H9 (cell line): ENCODE measurements around the gene IL6R. TPM values are rescaled to one million over a fixed set of nuclear protein-coding genes. Genes with fewer than 3 reads are reported as not detected.

ENCODE experiments used
- DNase-seq: peaks from one replicate; pipeline ENCODE4 v3.0.0-alpha.2; 2017
- H2AFZ ChIP-seq: one replicate; pipeline ENCODE4 v1.6.1; 2013; ENCODE audit warnings: mild to moderate bottlenecking, low read length, control low read depth, moderate library complexity
- H2AK5ac ChIP-seq: 2 replicates; pipeline ENCODE4 v1.6.1; 2013; ENCODE audit warnings: low read length, control low read depth, mixed read lengths; ENCODE audit not compliant: insufficient read length
- H2BK120ac ChIP-seq: one replicate; pipeline ENCODE4 v1.6.1; 2013; ENCODE audit warnings: low read depth, mild to moderate bottlenecking, low read length, control low read depth, inconsistent platforms; ENCODE audit not compliant: poor library complexity, severe bottlenecking
- H2BK12ac ChIP-seq: 2 replicates; pipeline ENCODE4 v1.6.1; 2013; ENCODE audit warnings: low read length, control low read depth, mixed read lengths, low read depth; ENCODE audit not compliant: insufficient read length
- H2BK15ac ChIP-seq: 2 replicates; pipeline ENCODE4 v1.6.1; 2013; ENCODE audit warnings: low read depth, low read length, control low read depth
- H2BK20ac ChIP-seq: one replicate; pipeline ENCODE4 v1.6.1; 2013; ENCODE audit warnings: low read depth, mild to moderate bottlenecking, low read length, control low read depth, inconsistent platforms; ENCODE audit not compliant: poor library complexity, severe bottlenecking
- H2BK5ac ChIP-seq: 2 replicates; pipeline ENCODE4 v1.6.1; 2013; ENCODE audit warnings: low read length, control low read depth, mixed read lengths; ENCODE audit not compliant: insufficient read length
- H3K14ac ChIP-seq: 2 replicates; pipeline ENCODE4 v1.6.1; 2013; ENCODE audit warnings: low read length, control low read depth; ENCODE audit not compliant: insufficient read depth
- H3K18ac ChIP-seq: 2 replicates; pipeline ENCODE4 v1.6.1; 2013; ENCODE audit warnings: low read depth, mild to moderate bottlenecking, mixed read lengths, low read length, control low read depth; ENCODE audit not compliant: insufficient read length
- H3K23ac ChIP-seq: 2 replicates; pipeline ENCODE4 v1.6.1; 2013; ENCODE audit warnings: low read length, control low read depth, mixed read lengths, low read depth; ENCODE audit not compliant: insufficient read length
- H3K23me2 ChIP-seq: 2 replicates; pipeline ENCODE4 v1.6.1; 2013; ENCODE audit warnings: low read depth, mild to moderate bottlenecking, mixed read lengths, low read length, control low read depth; ENCODE audit not compliant: insufficient read length, poor library complexity, severe bottlenecking
- H3K27ac ChIP-seq: 2 replicates; pipeline ENCODE4 v1.5.1; 2013; ENCODE audit warnings: low read length, control low read depth, mixed read lengths, low read depth; ENCODE audit not compliant: insufficient read length
- H3K27me3 ChIP-seq: 2 replicates; pipeline ENCODE4 v1.6.1; 2013; ENCODE audit warnings: low read length, control low read depth, inconsistent platforms; ENCODE audit not compliant: insufficient read depth
- H3K4ac ChIP-seq: 2 replicates; pipeline ENCODE4 v1.6.1; 2013; ENCODE audit warnings: low read depth, mild to moderate bottlenecking, control low read depth, inconsistent platforms, low read length, moderate library complexity
- H3K4me1 ChIP-seq: 2 replicates; pipeline ENCODE4 v1.6.1; 2013; ENCODE audit warnings: low read length, control low read depth, inconsistent platforms; ENCODE audit not compliant: insufficient read depth
- H3K4me2 ChIP-seq: 2 replicates; pipeline ENCODE4 v1.6.1; 2013; ENCODE audit warnings: low read length, control low read depth, mixed read lengths; ENCODE audit not compliant: insufficient read length, insufficient read depth
- H3K56ac ChIP-seq: 2 replicates; pipeline ENCODE4 v1.6.1; 2013; ENCODE audit warnings: low read depth, mild to moderate bottlenecking, mixed read lengths, low read length, control low read depth; ENCODE audit not compliant: insufficient read length
- H3K79me1 ChIP-seq: 2 replicates; pipeline ENCODE4 v1.6.1; 2013; ENCODE audit warnings: low read depth, mild to moderate bottlenecking, moderate library complexity, low read length, control low read depth, inconsistent platforms; ENCODE audit not compliant: insufficient read depth, poor library complexity, severe bottlenecking
- H3K79me2 ChIP-seq: 2 replicates; pipeline ENCODE4 v1.6.1; 2013; ENCODE audit warnings: low read length, control low read depth, inconsistent platforms; ENCODE audit not compliant: insufficient read depth
- H3K9ac ChIP-seq: 2 replicates; pipeline ENCODE4 v1.6.1; 2013; ENCODE audit warnings: low read length, control low read depth, mixed read lengths; ENCODE audit not compliant: insufficient read length; ENCODE audit errors: extremely low read depth
- H3K9me3 ChIP-seq: one replicate; pipeline ENCODE4 v1.6.1; 2013; ENCODE audit warnings: low read depth, low read length, inconsistent platforms; ENCODE audit not compliant: control insufficient read depth
- H3T11ph ChIP-seq: one replicate; pipeline ENCODE4 v1.6.1; 2013; ENCODE audit warnings: mild to moderate bottlenecking, low read length, control low read depth, inconsistent platforms
- H4K20me1 ChIP-seq: one replicate; pipeline ENCODE4 v1.6.1; 2013; ENCODE audit not compliant: control insufficient read depth, insufficient read length, insufficient read depth
- H4K5ac ChIP-seq: 2 replicates; pipeline ENCODE4 v1.6.1; 2013; ENCODE audit warnings: low read depth, mild to moderate bottlenecking, mixed read lengths, low read length, control low read depth; ENCODE audit not compliant: insufficient read length
- H4K8ac ChIP-seq: replicated peaks from 2 replicates; pipeline ENCODE4 v1.6.1; 2013; ENCODE audit warnings: low read length, control low read depth, mixed read lengths, low read depth; ENCODE audit not compliant: insufficient read length
- H4K91ac ChIP-seq: 2 replicates; pipeline ENCODE4 v1.6.1; 2013; ENCODE audit warnings: low read depth, mild to moderate bottlenecking, moderate library complexity, mixed read lengths, low read length, control low read depth; ENCODE audit not compliant: insufficient read length
- H3K27ac Mint-ChIP-seq, 3 experiments: 2 replicates in 2 of 3; 3 replicates in 1 of 3; pipeline ENCODE4 v1.8.0; 2020 to 2021; ENCODE audit warnings: mixed read lengths in 3 of 3, mild to moderate bottlenecking in 1 of 3, moderate library complexity in 1 of 3
- H3K27me3 Mint-ChIP-seq: 2 replicates; pipeline ENCODE4 v1.8.0; 2021; ENCODE audit warnings: low read depth, mild to moderate bottlenecking, moderate library complexity, mixed read lengths
- H3K36me3 Mint-ChIP-seq, 3 experiments: 2 replicates in 2 of 3; 3 replicates in 1 of 3; pipeline ENCODE4 v1.8.0; 2020 to 2021; ENCODE audit warnings: low read depth in 3 of 3, mixed read lengths in 3 of 3; ENCODE audit not compliant: insufficient read depth in 1 of 3
- H3K4me1 Mint-ChIP-seq, 2 experiments: 2 replicates each; pipeline ENCODE4 v1.8.0; 2020; ENCODE audit warnings: mixed read lengths in 2 of 2
- H3K4me3 Mint-ChIP-seq, 2 experiments: 2 replicates in 1 of 2; 3 replicates in 1 of 2; pipeline ENCODE4 v1.8.0; 2020 to 2021; ENCODE audit warnings: mild to moderate bottlenecking in 2 of 2, mixed read lengths in 2 of 2, moderate library complexity in 1 of 2
- H3K9me3 Mint-ChIP-seq, 2 experiments: 2 replicates in 1 of 2; 3 replicates in 1 of 2; pipeline ENCODE4 v1.8.0; 2020; ENCODE audit warnings: mild to moderate bottlenecking in 2 of 2, mixed read lengths in 2 of 2, moderate library complexity in 1 of 2
- WGBS: extraction: QIAGEN DNeasy Blood & Tissue Kit; methylation state at CpG from one replicate; pipeline ENCODE4 v1.1.7; 2013; ENCODE audit warnings: missing lambda C conversion rate, low lambda C conversion rate, mixed read lengths; ENCODE audit not compliant: insufficient read length; ENCODE audit errors: extremely low coverage; 5-methylcytosine and 5-hydroxymethylcytosine counted together
- total RNA-seq: library from RNA; stranded (reverse); gene quantifications from 2 replicates; pipeline ENCODE4 v1.2.1, GENCODE V29; 2021
- TF ChIP-seq, protein P1 (sequence below): fragments of 200-600 bp; sonication (generic); conservative IDR thresholded peaks from 3 replicates; pipeline ENCODE4 v1.8.0; 2021; ENCODE audit warnings: antibody characterized with exemption, mild to moderate bottlenecking

IL6R gene
- total RNA-seq, 1 experiment from 2014 or later = 1.7 TPM

- H2BK20ac ChIP-seq = no peak overlapping the region
- no peak overlapping the region for H2AFZ ChIP-seq
- no peak overlapping the region for H3T11ph ChIP-seq
- peak overlapping the region in 1 of 3 experiments; percentile 61; a peak in 1 of 7 replicates for H3K27ac Mint-ChIP-seq
- H3K56ac ChIP-seq = no peak overlapping the region
- no peaks in the 10 kb centered on the region for H3K27me3 Mint-ChIP-seq
- H2BK5ac ChIP-seq = no peak overlapping the region
- no peak for DNase-seq
- no peak overlapping the region for H4K91ac ChIP-seq
- no peaks in the 10 kb centered on the region; the same call in 1 of the 2 replicates for H3K4me1 ChIP-seq
- no peak overlapping the region for H2BK12ac ChIP-seq
- H3K27me3 ChIP-seq = no peaks in the 10 kb centered on the region
- no peak overlapping the region for H3K4me3 Mint-ChIP-seq
- H3K79me1 ChIP-seq = no peaks in the 10 kb centered on the region
- H3K4me2 ChIP-seq = no peak overlapping the region
- H2BK120ac ChIP-seq = no peak overlapping the region
- H4K8ac ChIP-seq = no peak overlapping the region
- no peak overlapping the region for H4K5ac ChIP-seq
- no peak overlapping the region for H2BK15ac ChIP-seq
- H4K20me1 ChIP-seq = no peaks in the 10 kb centered on the region
- H3K9me3 ChIP-seq = no peaks in the 10 kb centered on the region
- WGBS = no CpG with 5 or more reads among the region's 18 CpGs
- H2AK5ac ChIP-seq = no peak overlapping the region
- peaks cover 34 to 37% of the 10 kb centered on the region in 2 experiments for H3K4me1 Mint-ChIP-seq
- H3K23ac ChIP-seq = no peak overlapping the region
- H3K9ac ChIP-seq = no peak overlapping the region
- no peaks in the 10 kb centered on the region for H3K9me3 Mint-ChIP-seq
- H3K4ac ChIP-seq = no peak overlapping the region
- H3K18ac ChIP-seq = no peak overlapping the region
- no peaks in the 10 kb centered on the region for H3K36me3 Mint-ChIP-seq
- no peak overlapping the region for H3K14ac ChIP-seq
- TF ChIP-seq, protein P1, sequence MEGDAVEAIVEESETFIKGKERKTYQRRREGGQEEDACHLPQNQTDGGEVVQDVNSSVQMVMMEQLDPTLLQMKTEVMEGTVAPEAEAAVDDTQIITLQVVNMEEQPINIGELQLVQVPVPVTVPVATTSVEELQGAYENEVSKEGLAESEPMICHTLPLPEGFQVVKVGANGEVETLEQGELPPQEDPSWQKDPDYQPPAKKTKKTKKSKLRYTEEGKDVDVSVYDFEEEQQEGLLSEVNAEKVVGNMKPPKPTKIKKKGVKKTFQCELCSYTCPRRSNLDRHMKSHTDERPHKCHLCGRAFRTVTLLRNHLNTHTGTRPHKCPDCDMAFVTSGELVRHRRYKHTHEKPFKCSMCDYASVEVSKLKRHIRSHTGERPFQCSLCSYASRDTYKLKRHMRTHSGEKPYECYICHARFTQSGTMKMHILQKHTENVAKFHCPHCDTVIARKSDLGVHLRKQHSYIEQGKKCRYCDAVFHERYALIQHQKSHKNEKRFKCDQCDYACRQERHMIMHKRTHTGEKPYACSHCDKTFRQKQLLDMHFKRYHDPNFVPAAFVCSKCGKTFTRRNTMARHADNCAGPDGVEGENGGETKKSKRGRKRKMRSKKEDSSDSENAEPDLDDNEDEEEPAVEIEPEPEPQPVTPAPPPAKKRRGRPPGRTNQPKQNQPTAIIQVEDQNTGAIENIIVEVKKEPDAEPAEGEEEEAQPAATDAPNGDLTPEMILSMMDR = no peak
- no peaks in the 10 kb centered on the region for H3K23me2 ChIP-seq
- H3K27ac ChIP-seq = no peak overlapping the region
- no peaks in the 10 kb centered on the region for H3K79me2 ChIP-seq
These were observed 29.4 kb downstream of the IL6R start for GRCh38 chr1:154434346-154435085.
